SIG-M5 (cell line): ENCODE results near the gene MSL3.

Experiments used
- DNase-seq: peaks from one replicate; lab custom pipeline; 2025; lab: John Stamatoyannopoulos, UW

Gene MSL3

GRCh38 chrX:11757719-11758399 is at the start of gene MSL3:
TSS of gene MSL3 (plus strand) at chrX:11758237. CDS start at chrX:11758264, 27 bp downstream.
- no peak for DNase-seq

GRCh38 chrX:11722304-11722703 is 35.7 kb upstream of the MSL3 start:
- DNase-seq = no peak

- no peak for DNase-seq
These were observed 33.7 kb upstream of the MSL3 start for GRCh38 chrX:11724122-11725017.

GRCh38 chrX:11725631-11726442 is 32.2 kb upstream of the MSL3 start:
- DNase-seq = no peak

GRCh38 chrX:11728556-11728955 is 29.5 kb upstream of the MSL3 start:
- no peak for DNase-seq

GRCh38 chrX:11733614-11734013 is 24.4 kb upstream of the MSL3 start:
- DNase-seq = no peak

- DNase-seq = no peak
These were observed 18.3 kb upstream of the MSL3 start for GRCh38 chrX:11739776-11740175.

GRCh38 chrX:11740794-11741193 is 17.2 kb upstream of the MSL3 start:
- no peak for DNase-seq

- DNase-seq = no peak
These were observed 16.5 kb upstream of the MSL3 start for GRCh38 chrX:11741574-11741973.

GRCh38 chrX:11745881-11746280 is 12.2 kb upstream of the MSL3 start:
- no peak for DNase-seq

GRCh38 chrX:11750046-11750445 is 8.0 kb upstream of the MSL3 start:
- no peak for DNase-seq

- no peak for DNase-seq
These were observed 7.3 kb upstream of the MSL3 start for GRCh38 chrX:11750694-11751093.

GRCh38 chrX:11751261-11751660 is 6.8 kb upstream of the MSL3 start:
- no peak for DNase-seq

- no peak for DNase-seq
These were observed 4.4 kb upstream of the MSL3 start for GRCh38 chrX:11753668-11754067.

- no peak for DNase-seq
These were observed 2.9 kb upstream of the MSL3 start for GRCh38 chrX:11754958-11755645.

GRCh38 chrX:11755724-11756123 is 2.3 kb upstream of the MSL3 start:
- DNase-seq = no peak

GRCh38 chrX:11756354-11757318 is 1.4 kb upstream of the MSL3 start:
- no peak for DNase-seq

- no peak for DNase-seq
These were observed 679 bp upstream of the MSL3 start for GRCh38 chrX:11757397-11757718.

GRCh38 chrX:11758400-11759171 is 549 bp downstream of the MSL3 start:
- DNase-seq = no peak

GRCh38 chrX:11759172-11759460 is 1.1 kb downstream of the MSL3 start:
- DNase-seq = no peak
